GM18873 (cell line): Measurements from ENCODE around the gene PCDHGB3.
"Not testable (repeated sequence)": the region's sequence is repeated elsewhere in the genome, so short reads cannot be mapped to it uniquely, and the experiment has no call there.

Source experiments
- ATAC-seq: cut with Tn5 transposase; IDR thresholded peaks from one replicate; pipeline ENCODE4 v1.9.1; 2021; ENCODE audit warnings: mild to moderate bottlenecking, moderate library complexity, moderate number of reproducible peaks; ENCODE audit not compliant: unreplicated experiment, low FRiP score

Gene PCDHGB3

GRCh38 chr5:141369994-141370848, at the start of gene PCDHGB3:
TSS of gene PCDHGB3 (plus strand) at chr5:141370242. CDS start at chr5:141370395, 153 bp downstream.
- ATAC-seq = no peak

GRCh38 chr5:141322261-141322660, 47.8 kb upstream of the PCDHGB3 start:
- ATAC-seq = no peak

DNA sequence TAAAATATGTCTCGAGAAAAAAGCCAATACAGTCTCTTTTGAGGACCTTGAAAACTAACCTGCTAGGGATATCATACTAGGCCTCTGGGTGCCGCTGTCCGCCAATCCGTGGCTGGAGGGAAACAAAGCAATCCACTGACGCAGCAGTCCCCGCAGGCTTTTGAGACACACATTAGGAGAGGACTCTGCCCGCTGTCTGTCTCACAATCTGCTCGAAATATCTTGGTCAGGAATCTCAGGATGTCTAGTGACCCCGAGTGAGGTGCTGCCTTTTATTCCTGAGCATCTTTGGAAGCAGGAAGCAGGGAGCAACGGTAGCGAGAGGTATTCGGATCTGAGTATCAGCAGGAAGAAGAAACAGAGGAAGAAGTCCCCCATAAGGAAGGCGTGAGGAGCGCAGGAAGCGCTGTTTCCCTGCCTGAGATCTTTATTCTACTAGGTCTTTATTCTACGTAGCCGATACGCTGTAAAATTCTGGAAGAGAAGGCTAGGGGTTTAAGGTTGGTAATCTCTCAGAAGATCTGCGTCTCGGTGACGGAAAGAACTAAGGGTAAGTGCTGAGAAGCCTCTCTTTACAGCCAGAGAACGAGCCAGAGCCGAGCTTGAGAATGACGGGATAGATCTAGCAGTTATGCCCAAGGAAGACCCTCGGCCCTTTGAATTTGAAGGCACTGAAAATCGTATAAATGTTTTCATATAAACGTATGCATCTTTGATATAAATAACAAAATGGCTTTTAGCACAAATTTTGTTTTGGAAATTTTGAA, 43.8 kb upstream of the PCDHGB3 start:
- peak; percentile 92 for ATAC-seq

DNA sequence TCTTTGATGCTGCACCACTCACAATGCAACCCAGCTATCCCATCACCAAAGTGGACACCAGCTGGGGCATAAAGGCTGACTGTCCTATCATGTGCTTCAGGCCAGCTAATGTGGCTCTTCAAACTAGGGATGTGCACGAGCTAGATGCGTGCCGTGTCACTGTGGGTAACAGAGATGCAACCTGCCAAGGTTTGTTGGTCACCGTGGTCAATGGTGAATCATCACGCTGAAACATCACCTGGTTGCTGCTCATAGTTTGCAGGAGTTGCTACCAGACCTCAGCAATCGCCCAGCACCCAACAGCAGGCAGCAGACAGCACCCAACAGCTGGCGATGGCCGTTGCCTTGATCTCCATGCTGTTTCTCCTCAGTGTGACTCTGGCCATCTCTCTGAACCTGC, 41.8 kb upstream of the PCDHGB3 start:
- no peak for ATAC-seq

- no peak for ATAC-seq
Observed at GRCh38 chr5:141330299-141331080, 39.6 kb upstream of the PCDHGB3 start, which contains the start of gene PCDHGA1. TSS of gene PCDHGA1 (plus strand) at chr5:141330514.

DNA sequence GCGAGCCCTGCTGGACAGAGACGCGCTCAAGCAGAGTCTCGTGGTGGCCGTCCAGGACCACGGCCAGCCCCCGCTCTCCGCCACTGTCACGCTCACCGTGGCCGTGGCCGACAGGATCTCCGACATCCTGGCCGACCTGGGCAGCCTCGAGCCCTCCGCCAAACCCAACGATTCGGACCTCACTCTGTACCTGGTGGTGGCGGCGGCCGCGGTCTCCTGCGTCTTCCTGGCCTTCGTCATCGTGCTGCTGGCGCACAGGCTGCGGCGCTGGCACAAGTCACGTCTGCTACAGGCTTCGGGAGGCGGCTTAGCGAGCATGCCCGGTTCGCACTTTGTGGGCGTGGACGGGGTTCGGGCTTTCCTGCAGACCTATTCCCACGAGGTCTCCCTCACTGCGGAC, 37.5 kb upstream of the PCDHGB3 start:
- ATAC-seq = not testable (repeated sequence)

DNA sequence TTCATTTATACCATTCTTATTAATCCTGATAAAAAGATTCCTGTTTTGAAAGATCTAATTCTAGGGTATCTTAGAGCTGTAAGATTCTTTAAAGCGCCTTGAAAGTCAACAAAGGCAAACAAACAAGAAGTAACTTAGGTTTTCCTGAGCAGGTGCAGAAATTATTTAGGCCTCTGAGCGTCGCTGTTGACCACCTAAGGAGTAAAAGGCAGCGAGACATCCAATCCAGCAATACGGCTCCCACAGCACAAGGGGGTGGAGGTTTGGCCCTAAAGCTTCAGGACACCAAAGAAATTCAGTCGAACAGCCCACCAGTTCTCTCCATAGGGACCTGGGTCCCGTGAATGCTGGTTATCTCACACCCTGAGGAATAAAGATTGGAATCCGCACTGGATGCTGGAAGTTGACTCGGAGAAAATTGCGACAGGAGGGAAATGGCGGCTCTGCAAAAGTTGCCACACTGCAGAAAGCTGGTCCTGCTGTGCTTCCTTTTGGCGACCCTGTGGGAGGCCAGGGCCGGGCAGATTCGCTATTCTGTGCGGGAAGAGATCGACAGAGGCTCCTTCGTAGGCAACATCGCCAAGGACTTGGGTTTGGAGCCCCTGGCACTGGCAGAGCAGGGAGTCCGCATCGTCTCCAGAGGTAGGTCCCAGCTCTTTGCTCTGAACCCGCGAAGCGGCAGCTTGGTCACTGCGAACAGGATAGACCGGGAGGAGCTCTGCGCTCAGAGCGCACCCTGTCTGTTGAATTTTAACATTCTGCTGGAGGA, 31.3 kb upstream of the PCDHGB3 start, which contains the start of gene PCDHGA2:
Gene PCDHGA2 (plus strand): TSS at position 223 of the 769 bp plus-strand sequence.
- ATAC-seq = no peak

DNA sequence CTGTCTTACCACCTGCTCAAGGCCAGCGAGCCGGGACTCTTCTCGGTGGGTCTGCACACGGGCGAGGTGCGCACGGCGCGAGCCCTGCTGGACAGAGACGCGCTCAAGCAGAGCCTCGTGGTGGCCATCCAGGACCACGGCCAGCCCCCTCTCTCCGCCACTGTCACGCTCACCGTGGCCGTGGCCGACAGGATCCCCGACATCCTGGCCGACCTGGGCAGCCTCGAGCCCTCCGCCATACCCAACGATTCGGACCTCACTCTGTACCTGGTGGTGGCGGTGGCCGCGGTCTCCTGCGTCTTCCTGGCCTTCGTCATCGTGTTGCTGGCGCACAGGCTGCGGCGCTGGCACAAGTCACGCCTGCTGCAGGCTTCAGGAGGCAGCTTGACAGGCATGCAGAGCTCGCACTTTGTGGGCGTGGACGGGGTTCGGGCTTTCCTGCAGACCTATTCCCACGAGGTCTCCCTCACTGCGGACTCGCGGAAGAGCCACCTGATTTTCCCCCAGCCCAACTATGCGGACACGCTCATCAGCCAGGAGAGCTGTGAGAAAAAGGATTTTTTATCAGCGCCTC, 29.2 kb upstream of the PCDHGB3 start:
- ATAC-seq = not testable (repeated sequence)

DNA sequence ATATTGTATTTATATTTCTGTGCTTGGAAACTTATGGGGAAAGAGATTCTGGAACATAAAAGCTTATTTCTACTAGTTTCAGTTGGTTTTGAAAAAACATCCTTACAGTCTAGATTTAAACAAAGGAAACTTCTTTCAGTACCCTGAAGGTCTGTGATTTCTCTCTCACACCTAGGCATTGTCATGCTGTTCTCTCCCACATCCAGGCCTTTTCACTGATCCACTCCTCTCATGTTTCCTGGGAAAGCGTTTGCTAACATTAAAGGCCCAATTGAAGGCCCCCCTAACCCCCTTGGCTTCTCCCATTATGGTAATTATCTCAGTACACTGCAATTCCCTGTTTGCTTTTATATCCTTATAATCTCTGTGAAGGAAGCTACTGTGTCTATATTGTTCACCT, 27.3 kb upstream of the PCDHGB3 start:
- ATAC-seq = no peak

- ATAC-seq = no peak
Observed at GRCh38 chr5:141343242-141343952, 26.6 kb upstream of the PCDHGB3 start, which contains the start of gene PCDHGA3. TSS of gene PCDHGA3 (plus strand) at chr5:141343829. CDS start at chr5:141344034, 205 bp downstream.

- ATAC-seq = no peak
Observed at GRCh38 chr5:141343953-141344463, 26.0 kb upstream of the PCDHGB3 start.

GRCh38 chr5:141345327-141345726, 24.7 kb upstream of the PCDHGB3 start:
- ATAC-seq = no peak

- not testable (repeated sequence) for ATAC-seq
Observed at GRCh38 chr5:141346017-141346416, 24.0 kb upstream of the PCDHGB3 start.

GRCh38 chr5:141349917-141350619, 20.0 kb upstream of the PCDHGB3 start, which contains the start of gene PCDHGB1:
TSS of gene PCDHGB1 (plus strand) at chr5:141350099. CDS start at chr5:141350261, 162 bp downstream.
- no peak for ATAC-seq

DNA sequence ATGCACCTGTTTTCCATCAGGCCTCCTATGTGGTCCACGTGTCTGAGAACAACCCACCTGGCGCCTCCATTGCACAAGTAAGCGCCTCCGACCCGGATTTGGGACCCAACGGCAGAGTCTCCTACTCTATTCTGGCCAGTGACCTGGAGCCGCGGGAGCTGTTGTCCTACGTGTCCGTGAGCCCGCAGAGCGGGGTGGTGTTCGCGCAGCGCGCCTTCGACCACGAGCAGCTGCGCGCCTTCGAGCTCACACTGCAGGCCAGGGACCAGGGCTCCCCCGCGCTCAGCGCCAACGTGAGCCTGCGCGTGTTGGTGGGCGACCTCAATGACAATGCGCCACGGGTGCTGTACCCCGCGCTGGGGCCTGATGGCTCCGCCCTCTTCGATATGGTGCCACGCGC, 18.5 kb upstream of the PCDHGB3 start:
- no peak for ATAC-seq

- ATAC-seq = no peak
Observed at GRCh38 chr5:141354900-141355469, 15.1 kb upstream of the PCDHGB3 start, which contains the start of gene PCDHGA4. TSS of gene PCDHGA4 (plus strand) at chr5:141355021. CDS start at chr5:141355108, 87 bp downstream.

GRCh38 chr5:141355641-141356040, 14.4 kb upstream of the PCDHGB3 start:
- ATAC-seq = no peak
